NCI-H1092 treated with DMSO at 0.1 percent for 48 hours (cell line): ENCODE data around the gene CPM.
"Not testable (repeated sequence)": the region's sequence is repeated elsewhere in the genome, so short reads cannot be mapped to it uniquely, and the experiment has no call there.

Experiments
- DNase-seq: peaks from one replicate; lab custom pipeline; 2025; lab: John Stamatoyannopoulos, UW

The CPM gene

DNA sequence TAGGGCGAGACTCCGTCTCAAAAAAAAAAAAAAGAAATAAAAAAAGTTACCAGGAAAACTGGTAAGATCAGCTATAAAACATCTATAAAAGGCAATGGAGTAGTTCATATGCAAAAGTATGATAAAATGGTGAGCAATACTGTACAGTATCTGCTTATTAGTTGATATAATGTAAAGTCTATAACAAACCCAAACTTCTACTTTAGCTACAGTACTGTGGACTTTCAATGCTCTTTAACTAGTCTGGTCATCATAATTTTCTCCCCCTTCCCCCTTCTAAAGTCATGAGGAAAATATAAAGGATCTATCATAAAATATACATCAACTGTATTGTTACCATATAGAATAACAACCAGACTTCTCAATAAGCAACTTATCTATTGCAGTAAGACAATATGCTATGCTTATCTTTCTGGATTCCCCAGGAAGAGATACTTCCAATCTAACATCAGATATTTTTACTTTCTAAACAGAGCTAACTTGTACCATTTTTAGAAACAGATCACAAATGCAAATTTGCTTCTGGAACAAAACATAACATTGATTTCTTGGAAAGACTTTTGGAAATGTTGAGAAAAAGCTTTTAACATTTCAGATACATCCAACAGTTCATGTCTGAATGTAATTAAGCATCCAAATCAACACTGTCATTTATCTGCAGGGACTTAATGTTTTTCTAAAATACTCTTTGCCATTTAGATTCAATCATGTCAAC is 81.2 kb downstream of the CPM start:
- DNase-seq = no peak

DNA sequence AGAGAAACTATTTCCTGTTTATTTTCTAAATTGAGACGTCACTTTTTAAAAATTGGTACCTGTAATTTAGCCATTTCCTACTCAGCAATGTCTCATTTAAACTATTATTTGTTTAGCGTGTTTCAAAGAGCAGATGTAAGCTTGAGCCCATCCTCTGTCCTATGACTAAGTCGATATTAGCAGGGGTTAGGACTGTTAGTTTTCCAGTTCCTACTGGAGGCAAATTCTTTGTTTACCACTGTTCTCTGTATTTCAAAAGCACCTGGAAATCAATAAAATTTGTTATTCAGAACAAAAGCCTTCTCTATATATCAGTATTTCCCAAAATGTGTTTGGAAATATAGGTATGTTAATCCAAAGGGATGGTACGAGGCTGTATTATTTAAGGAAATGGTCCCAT is 82.6 kb downstream of the CPM start:
- no peak for DNase-seq

DNA sequence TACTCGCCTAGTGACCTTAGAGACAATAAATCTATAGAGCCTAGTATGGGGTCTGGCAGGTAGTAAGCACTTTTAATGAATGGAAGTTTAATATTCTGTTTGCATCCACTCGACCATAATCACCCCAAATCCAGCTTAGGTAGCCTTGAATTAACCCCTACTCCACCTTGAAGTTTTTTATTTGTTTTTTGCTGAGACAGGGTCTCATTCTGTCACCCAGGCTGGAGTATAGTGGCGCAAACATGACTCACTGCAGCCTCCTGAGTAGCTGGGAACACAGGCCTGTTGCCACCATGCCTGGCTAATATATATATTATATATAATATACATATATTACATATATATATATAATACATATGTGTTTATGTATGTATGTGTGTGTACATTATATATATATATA is 86.2 kb downstream of the CPM start:
- no peak for DNase-seq

DNA sequence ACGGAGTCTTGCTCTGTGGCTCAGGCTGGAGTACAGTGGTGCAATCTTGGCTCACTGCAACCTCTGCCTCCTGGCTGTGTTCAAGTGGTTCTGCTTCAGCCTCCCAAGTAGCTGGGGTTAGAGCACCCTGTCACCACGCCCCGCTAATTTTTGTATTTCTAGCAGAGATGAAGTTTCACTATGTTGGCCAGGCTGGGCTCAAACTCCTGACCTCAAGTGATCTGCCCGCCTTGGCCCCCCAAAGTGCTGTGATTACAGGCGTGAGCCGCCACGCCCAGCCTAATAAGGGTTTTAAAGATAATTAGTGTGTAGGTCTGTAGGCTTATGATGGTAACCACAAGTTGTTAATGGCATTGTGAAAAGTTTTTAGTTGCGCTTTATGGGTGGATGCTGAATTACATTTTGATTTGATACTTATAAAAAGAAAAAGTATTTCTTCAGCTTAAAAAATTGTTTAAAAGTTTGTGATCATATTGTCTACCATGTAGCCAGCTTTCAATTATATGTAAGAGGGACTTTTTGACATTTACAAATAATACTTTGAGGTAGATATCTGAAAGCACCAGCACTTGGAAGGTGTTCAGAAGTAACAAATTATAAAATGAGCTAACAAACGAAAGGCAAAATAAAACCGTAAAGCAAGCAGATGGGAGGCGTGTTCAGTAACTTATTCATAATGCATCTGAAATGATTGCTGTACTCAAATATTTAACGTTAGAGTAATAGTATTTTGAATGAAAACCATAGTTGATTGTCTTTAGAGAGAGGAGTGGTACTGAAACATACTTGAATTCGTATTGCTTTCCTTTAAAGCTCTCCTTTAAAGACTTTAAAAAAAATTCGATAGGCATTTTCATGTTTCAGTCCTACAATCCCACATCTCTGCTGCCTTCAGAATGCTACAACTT is 87.9 kb downstream of the CPM start:
- no peak for DNase-seq

DNA sequence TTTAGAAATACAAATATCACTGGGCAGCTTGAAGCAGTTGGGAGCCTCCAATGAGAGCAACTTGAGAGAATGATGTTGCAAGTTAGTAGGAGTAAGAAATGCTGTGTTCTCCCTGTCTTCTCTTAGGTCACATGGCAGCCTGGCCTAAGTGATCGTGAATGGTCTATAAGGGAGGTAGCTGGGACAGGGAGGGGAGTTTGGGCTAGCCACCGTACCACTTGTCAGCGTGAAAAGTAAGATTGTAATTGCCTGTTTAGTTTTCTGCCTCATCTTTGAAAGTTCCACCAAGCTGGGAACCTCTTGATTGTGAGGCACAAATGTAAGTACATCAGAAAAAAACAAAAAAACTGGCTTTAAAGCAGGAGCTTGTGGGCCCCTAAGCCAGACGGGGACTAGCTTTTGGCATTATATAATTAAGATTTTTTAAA is 88.6 kb downstream of the CPM start:
- DNase-seq = no peak

DNA sequence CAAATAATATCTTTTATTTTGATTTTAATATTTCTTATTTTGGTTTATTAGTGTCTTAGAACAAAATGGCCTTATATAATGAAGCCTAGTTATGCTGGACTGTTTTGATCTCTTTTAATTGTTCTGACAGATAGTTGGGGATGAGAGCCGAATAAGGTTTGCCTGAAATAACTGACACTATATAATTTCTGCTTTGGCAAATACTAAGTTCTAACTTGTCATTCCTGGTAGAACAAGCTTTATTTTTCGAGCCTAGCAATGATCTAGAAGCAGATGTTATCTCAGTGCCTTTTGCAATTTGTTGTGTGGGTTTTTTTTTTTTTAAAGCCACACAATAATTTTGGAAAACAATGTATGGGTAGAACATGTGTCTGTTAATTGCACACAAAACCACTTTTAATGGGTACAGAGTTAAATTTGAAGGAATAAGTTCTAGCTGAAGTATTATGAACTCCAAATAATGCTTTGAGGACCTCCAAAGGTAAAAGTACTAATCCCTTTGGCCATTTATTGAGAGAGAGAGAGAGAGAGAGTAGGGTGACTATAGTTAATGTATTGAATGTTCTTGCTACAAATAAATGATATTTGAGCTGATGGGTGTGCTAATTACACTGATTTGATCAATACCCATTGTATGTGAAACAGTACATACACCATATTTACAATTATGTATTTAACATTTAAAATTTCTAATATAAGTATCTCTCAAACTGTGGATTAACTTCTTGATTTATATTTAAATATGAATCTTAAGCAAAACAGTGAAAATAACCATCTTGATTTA is 90.0 kb downstream of the CPM start:
- DNase-seq = no peak

DNA sequence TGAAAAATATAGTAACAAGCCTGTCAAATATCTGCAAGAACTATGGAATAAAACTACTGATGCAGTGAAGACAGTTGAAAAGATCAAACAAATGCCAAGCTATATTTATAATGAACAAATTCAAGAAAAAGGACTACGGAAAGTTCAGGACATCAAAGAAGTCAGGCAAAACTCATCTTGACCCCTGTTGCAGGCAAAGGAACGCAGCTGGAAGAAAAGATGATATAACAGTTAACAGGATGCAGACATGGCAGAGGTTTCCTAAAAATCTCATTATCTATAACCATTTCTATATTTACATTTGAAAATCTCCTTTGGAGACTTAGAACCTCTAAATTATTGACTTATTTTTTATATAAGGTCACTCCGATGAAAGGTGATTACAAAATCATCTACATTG is 90.8 kb downstream of the CPM start:
- DNase-seq = no peak

DNA sequence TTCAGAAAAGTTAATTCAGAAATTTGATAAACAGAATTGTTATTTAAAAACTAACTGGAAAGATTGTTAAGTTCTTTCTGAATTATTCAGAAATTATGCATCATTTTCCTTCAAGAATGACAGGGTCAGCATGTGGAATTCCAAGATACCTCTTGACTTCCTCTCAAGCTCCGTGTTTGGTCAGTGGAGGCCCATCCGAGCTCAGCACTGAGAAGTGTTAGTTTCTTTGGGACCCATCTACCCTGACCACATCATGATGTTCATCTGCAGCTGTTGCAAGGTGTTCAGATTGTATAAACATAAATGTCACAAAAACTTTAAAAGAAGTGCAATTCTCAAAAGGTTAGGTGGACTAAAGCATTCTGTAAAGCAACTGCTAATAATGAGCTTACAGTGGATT is 91.3 kb downstream of the CPM start:
- no peak for DNase-seq

DNA sequence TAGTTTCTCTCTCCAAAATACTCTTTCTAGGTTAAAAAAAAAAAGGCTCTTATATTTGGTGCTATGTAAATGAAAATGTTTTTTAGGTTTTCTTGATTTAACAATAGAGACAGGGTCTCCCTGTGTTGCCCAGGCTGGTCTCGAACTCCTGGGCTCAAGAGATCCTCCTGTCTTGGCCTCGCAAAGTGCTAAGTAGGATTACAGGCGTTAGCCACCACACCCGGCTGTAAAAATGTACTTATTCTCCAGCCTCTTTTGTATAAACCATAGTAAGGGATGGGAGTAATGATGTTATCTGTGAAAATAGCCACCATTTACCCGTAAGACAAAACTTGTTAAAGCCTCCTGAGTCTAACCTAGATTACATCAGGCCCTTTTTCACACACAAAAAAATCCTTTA is 91.8 kb downstream of the CPM start:
- DNase-seq = not testable (repeated sequence)

DNA sequence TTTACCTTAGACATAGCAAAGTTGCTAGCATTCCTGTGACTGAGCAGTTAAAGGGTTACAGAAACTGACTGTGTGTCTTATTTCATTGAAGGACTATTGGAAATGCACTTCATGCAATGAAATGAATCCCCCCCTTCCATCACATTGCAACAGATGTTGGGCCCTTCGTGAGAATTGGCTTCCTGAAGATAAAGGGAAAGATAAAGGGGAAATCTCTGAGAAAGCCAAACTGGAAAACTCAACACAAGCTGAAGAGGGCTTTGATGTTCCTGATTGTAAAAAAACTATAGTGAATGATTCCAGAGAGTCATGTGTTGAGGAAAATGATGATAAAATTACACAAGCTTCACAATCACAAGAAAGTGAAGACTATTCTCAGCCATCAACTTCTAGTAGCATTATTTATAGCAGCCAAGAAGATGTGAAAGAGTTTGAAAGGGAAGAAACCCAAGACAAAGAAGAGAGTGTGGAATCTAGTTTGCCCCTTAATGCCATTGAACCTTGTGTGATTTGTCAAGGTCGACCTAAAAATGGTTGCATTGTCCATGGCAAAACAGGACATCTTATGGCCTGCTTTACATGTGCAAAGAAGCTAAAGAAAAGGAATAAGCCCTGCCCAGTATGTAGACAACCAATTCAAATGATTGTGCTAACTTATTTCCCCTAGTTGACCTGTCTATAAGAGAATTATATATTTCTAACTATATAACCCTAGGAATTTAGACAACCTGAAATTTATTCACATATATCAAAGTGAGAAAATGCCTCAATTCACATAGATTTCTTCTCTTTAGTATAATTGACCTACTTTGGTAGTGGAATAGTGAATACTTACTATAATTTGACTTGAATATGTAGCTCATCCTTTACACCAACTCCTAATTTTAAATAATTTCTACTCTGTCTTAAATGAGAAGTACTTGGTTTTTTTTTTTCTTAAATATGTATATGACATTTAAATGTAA is 93.5 kb downstream of the CPM start:
- DNase-seq = no peak

DNA sequence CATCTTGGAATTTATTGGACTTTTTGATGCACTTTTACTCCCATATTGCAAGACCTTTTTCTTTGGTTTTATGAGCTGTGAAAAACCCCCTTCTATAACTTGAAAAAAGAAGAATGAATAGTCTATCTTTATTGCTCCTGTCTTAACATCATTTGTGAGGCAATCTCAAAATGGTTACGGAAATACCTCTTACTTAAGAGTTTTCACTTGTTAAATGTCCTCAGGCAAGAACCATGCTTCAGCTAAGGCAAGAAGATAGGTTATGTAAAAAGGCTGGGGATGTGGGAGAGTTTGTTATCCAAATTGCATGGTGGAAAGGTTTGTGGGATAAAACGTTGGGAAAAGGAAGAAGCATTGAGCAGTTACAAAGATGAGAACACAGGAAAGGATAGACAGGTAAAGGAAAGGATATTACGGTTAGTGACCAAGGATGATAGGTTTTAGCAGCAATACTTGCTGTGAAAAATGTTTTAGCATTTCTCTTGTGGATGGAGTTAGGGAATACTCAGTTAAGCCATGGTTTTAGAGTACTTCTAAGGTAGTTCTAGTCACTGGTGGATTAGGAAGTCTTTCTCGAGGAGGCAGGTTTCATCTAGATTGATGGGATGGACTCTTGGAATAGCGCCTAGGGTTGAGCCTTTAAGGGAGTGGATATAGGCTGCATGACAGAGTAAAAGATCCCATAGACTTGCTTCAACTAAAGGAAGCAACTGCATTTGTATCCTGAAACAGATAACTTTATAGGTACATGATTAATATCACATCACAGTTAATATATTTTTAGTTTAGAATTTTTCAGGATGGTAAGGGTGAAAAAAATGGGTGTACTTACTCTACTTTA is 94.7 kb downstream of the CPM start:
- DNase-seq = no peak

DNA sequence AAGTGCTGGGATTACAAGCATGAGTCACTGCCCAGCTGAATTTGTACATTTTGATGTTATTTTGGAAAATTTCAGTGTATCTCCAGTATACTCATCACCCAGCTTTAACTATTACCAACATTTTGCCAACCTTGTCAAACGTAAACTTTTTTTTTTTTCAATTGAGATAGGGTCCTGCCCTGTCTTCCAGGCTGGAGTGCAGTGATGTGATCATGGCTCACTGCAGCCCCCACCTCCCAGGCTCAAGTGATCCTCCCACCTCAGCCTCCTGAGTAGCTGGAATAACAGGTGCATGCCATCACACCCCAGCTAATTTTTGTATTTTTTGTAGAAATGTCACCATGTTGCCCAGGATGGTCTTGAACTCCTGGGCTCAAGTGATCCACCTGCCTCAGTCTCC is 95.8 kb downstream of the CPM start:
- DNase-seq = no peak

DNA sequence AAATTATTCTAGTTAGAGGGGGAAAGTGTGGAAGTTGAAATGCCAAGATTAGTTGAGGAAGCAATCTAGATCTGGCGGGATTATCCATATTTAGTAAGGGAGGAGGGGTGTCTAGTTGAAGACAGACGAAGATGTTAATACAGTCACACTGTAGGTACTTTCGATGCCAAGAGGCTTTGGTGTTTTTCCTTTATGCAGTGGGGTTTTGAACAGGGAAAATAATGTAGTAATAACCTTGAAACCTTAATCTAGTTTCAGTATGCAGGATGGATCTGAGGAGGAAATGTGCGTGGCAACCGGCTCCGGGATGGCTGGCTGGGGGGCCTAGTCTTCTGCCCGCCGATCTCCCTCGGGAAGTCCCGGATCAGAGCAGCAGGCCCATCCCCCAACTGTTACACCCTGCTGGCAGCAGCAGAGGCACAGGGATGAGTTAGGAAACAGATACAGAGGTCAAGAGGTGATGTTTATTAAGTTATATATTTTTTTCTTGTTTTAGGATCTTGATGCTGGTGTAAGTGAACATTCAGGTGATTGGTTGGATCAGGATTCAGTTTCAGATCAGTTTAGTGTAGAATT is 97.5 kb downstream of the CPM start:
- DNase-seq = no peak

DNA sequence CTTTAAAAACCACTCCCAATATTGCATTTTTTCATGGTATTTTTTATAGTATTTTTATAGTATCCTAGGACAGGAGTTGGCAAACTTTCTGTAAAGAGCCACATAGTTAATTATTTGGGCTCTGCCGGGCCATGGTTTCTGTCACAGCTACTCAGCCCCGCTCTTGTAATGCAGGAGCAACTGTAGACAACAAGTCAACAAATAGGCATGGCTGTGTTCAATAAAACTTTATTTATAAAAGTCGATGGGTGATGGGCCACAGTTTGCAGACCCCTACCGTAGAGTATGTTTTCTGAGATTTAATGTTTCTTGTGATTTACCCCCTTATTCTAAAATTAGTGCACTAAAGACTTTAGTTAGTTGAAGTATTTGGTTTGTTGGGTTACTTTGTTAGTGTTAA is 99.5 kb downstream of the CPM start:
- no peak for DNase-seq

DNA sequence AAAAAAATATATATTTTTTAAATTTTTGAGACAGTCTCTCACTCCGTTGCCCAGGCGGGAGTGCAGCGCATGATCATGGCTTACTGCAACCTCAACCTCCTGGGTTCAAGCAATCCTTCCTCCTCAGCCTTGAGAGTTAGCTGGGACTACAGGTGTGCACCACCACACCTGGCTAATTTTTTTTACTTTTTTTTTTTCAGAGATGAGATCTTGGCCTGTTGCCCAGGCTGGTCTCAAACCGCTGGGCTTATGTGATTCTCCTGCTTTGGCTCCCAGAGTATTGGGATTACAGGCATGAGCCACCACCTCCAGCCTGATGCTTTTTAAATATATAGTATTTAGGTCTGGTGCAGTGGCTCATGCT is 100.5 kb downstream of the CPM start:
- no peak for DNase-seq

DNA sequence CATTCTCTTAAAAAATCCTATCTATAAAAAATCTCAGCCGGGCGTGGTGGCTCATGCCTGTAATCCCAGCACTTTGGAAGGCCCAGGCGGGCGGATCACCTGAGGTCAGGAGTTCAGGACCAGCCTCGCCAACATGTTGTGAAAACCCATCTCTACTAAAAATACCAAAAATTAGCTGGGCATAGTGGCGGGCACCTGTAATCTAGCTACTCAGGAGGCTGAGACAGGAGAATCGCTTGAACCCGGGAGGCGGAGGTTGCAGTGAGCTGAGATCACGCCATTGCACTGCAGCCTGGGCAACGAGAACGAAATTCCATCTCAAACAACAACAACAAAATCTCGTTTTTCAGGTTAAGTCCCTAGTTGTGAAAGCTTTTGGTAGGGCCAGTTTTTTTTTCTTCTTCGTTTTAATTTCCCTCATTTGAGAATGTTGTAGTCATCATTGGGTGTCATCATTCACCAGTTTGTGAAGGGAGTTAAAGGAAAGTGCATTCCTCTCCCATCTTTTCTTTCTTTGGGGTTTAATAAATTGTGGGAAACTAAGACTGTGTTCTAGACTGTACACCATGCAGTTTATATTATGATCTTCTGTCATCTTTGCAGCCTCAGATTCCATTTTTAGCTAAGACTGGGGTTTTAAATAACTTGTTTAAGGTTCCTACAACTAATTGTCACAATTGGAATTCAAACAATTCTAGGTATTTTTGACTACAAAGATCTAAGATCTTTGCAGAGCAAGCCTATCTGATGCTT is 101.0 kb downstream of the CPM start:
- DNase-seq = no peak

DNA sequence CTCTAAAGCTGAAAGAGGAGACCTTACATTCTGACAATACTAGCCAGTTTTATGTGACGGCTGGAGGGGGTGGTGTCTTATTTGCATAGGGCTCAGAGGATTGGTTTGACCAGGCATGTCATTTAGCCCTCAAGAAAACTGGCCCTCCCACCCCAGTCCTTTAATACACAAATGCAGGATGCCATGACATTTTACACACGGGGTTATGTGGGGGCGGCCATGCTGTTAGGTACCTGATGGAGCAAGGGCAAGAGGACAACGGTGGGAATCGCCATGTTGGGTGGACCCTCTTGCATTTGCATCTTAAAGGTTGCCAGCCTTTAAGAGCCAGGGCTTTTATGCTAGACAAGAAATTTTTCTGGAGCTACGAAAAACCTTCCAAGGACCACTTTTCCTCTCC is 101.7 kb downstream of the CPM start:
- no peak for DNase-seq

DNA sequence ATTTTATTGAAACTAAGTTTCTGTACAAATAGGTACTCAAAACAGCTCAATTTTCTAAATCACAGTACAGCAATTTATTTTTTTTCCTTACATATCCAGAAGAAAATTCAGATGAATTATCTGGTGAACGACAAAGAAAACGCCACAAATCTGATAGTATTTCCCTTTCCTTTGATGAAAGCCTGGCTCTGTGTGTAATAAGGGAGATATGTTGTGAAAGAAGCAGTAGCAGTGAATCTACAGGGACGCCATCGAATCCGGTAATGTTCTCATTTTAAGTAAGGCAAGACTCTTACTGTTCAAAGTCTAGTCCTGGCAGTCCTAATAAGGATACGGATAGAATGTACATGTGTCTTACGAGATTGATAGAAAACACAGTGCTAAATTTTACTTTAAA is 104.3 kb downstream of the CPM start:
- DNase-seq = no peak

DNA sequence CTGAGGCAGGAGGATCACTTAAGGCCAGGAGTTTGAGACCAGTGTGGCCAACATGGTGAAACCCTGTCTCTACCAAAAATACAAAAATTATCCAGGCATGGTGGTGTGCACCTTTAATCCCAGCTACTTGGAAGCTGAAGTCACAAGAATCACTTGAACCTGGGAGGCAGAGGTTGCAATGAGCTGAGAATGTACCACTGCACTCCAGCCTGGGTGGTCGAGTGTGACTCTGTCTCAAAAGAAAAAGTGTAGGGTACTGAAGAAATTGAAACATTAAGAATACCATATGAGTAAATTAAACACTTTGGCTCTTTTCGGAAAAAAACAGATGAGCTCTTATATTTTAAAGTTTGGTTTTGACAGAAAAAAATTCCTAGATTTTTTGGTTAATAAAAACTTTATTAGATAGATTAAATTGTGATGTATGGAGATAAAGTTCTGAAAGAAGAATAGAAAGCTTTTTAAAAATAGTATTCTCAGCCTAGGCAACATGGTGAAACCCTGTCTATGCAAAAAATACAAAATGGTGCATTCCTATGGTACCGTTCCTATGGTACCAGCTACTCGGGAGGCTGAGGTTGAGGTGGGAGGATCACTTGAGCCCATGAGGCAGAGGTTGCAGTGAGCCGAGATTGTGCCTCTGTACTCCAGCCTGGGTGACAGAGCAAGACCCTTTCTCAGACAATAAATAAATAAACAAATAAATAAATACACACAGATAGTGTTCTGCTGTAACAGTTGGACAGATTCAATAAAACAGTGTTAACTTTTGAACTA is 104.9 kb downstream of the CPM start:
- DNase-seq = no peak
